H4 (cell line): Measurements from ENCODE around the gene CHN1. TPM values are rescaled to one million over a fixed set of nuclear protein-coding genes. Genes with fewer than 3 reads are reported as not detected.

Experiments
- DNase-seq: peaks from one replicate; pipeline ENCODE4 v3.0.0-alpha.2; 2015; ENCODE audit warnings: low spot score
- total RNA-seq: library from RNA; depleted of rRNA; stranded (reverse); fragments of >200 nt; shearing (Covaris generic); gene quantifications from 2 replicates; pipeline ENCODE4 v1.2.3, GENCODE V29; 2014

CHN1 gene
- total RNA-seq, 1 experiment from 2014 or later = 18.5 TPM

- no peak for DNase-seq
Observed at GRCh38 chr2:174827371-174828369, 177.5 kb downstream of the CHN1 start.

DNA sequence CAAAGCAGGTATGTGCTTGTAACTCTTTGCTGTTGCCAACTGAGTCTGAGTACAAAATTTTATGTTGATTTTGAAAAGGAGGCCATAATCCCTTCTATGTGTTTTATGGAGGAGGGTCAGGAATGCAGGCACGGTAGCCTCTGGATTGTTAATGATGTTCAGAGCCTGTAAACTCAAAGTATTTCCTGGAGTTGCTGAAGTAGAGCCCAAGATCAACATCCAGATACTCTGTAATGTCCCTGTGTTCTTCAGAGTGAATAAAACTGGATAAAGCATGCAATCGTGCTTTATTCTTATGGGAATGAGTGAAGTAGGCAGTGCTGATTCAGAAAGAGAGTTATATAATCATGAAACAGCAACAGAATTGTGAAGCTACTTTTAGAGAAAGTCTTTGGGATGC lies 179.1 kb downstream of the CHN1 start:
- DNase-seq = no peak

- no peak for DNase-seq
Observed at GRCh38 chr2:174824068-174824467, 181.1 kb downstream of the CHN1 start.

- DNase-seq = no peak
Observed at GRCh38 chr2:174821628-174822027, 183.6 kb downstream of the CHN1 start.

- DNase-seq = no peak
Observed at GRCh38 chr2:174820361-174820760, 184.8 kb downstream of the CHN1 start.

GRCh38 chr2:174815526-174815925 lies 189.7 kb downstream of the CHN1 start:
- no peak for DNase-seq

DNA sequence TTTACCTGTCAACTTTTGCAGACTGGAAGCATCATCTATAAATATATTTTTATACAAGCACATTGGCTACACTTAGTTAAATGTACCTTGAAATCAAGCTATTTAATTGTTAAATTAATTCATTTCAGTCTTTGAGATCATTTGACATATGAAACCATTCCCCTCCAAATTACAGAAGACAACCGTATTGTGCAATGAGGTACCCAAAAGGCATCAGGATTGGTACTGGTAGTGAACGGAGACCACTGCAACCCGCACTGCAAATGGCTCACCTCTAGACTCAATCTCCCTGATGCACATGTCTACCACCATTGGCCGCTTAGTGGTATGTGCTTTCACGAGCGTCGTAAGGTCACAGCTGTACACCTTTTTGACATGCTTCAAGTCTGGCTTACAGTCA lies 193.1 kb downstream of the CHN1 start:
- DNase-seq = no peak

GRCh38 chr2:174807931-174808330 lies 197.2 kb downstream of the CHN1 start:
- no peak for DNase-seq

- no peak for DNase-seq
Observed at GRCh38 chr2:174805803-174806202, 199.4 kb downstream of the CHN1 start.

DNA sequence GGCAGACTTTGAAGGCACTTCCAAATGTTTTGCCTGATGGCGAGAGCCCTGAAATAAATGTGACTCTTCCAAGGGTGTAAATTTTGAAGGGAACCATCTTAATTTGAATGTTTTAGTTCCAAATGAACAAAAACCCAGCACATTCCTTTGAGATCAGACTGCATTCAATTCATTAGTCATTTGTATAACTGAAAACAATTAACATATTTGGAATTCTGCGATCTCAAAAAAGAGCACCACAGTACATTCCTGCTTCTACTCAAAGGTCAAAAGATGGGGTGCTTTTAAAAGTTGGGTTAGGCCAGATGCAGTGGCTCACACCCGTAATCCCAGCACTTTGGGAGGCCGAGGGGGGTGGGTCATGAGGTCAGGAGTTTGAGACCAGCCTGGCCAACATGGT lies 202.7 kb downstream of the CHN1 start:
- no peak for DNase-seq

DNA sequence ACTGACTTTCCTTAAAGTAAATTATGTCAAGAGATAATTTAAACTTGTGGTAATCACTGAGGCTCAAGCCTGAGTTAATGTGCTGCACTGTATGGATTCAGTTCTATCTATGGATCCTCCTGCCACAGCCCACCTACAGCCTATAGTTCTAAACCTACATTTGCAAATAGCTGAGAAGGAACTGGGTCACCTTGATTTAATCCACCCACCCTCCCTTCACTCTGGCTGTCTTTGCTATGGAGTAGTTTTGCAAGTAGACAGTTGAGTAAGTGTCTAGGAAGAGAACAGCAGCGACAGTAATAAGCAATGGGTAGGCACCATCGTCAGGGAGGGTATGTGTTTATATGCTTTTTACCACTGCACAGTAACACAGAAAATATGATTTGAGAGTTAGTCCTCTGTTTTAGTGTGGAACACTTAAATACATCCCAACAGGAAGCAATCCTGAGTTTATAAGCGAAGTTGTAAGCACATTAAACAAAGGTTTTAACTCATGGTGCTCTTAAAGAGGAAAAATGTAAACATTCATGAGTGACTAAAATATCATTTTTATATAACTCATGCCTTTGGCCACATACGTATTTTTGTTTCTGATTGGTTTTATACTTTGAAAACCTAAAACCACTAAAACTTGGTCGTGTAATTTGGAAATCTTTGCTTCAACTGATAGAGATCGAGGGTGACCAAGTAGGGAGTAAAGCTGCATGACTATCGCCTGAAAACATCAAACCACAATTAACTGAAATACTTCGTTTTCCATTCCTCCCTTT lies 204.6 kb downstream of the CHN1 start:
- no peak for DNase-seq

DNA sequence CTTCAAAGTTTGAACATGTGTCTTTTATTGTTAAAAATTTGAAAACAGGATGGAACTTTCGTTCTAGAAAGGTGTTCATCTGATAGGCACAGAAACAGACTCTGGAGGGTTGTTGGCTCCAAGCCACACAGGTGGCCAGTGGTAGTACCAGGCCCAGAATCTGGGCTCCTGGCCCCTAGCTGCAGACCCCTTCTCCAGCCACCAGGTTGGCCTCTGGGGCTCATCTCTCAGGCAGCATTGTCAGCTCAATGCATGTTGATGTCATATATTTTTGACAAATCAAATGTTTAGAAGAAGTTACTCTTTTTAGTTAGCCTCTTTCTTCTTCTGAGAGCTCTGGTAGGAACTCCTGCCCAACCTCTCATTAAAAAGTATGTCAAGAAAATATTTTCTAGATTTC lies 206.4 kb downstream of the CHN1 start:
- DNase-seq = no peak

DNA sequence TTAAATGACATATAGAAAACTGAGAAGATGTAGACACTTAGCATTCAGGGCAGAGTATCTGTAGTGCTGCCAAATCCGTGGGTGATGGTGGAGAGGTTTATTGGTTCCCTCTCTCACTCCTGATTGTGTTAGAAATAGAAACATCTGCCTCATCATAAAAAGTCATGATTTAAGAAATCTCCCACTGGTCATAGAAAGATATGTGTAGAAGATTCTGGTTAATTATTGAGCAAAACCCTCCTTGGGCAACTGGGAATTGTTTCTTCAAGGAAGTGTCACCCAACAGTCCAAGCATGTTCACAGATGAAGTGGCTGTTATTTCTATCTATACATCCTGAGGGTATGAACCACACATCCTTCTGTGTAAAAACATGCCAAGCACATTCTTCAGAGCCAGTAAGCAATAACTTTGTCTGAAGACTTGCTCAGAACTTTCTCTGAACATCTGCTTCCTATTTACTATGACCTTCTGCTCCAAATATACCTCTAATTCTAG lies 207.4 kb downstream of the CHN1 start:
- no peak for DNase-seq

DNA sequence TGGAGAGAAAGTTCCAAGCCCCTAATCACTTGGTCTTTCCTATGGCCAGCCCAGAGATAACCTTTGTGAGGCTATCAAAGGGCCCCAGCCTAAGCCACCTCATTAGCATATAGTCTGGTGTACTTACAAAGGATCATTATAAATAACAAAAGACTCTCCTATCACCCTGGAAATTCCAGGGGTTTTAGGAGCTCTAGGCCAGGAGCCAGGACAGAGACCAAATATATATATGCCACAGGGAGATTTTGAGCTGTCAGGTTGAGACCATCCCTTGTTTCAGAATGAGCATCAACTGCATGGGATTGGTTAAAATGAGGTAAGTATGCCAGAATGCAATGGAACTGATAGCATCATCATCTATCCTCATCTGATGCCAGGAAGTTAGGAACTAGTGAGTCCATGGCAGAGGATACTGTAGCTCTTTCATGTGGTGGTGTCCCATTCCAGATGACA lies 208.8 kb downstream of the CHN1 start:
- no peak for DNase-seq

DNA sequence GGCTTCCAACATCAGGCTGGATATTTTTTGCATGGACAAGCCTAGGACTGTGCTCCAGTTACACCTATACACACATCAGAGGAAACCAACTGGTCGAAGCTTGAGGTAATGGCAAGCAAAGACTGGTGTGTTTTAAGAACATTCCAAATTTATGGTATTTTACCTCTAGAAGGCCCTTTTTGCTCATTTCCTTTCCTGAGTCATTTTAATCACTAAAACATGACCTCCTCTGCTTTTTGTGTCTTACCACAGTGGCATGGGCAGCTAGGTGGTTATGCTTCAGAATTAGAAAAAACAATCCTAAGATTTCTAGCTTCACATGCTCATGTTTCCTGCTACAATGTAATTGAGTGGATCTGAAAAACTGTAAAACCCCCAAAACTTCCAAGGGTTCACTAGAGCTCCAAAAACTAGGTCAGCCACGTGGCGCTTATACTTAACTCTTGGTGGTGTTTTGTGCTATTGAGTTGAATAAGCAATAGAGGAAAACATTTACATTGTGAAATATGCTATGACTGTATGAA lies 210.3 kb downstream of the CHN1 start:
- no peak for DNase-seq

GRCh38 chr2:174792309-174793025 lies 212.7 kb downstream of the CHN1 start:
- DNase-seq = no peak

DNA sequence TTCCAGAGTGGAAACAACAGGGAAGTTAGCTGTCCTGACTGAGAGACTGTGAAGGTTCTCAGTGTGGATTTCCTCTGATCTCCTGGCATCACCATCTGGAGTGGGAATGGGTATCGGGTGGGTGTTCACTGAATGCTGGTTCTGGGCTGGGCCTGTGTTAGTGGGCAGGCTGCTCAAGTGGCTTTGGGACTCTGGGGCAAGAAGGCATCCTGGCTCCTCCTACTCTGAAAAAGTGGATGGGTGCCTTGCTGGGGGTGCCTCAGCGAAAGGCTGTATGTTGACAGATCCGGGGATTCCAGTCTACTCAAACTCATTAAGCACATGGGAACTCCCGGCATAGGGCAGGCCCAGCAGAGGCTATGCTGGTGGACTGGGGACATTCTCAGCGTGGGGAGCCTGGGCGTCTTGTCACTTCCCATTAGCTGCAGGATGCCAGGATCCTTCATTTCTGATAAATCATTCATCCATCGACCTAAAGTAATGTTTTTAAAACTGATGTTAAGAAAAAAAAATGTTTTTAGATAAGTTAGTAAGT lies 213.4 kb downstream of the CHN1 start:
- DNase-seq = no peak

DNA sequence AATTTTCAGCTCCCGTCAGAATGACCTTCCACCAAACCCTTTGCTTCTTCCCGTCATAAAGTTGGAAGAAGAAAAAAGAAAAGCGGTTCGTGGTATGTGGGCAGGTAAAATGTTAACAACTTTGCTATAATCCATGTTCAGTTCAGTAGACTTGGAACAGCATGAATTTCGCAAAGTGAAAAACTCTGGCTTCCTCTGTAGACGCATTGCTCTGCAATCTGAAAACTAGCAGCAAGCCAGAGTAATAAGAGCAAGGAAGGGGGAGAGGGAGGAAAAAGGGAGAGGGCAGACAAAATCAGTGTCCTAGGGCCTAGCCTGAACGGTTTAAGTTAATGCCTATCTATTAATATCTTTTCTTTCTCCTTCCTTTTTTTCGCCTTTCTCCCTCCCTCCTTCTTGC lies 214.2 kb downstream of the CHN1 start:
- no peak for DNase-seq

DNA sequence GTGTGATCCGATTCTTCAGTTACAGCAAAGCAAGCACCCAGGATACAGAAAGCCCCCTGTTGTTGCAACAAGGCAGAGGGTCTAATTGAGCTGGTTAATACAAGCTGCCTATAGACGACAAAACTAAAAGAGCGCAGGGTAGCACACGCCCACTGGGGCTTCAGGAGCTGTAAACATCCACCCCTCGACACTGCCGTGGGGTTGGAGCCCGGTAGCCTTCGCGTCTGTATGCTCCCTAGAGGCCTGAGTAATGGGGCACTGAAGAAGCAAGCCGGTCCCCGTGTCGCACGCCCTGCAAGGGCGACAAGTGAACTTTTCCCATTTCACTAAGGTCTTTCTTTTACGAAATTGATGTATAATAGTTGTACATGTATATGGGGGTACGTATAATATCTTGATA lies 216.2 kb downstream of the CHN1 start:
- no peak for DNase-seq

GRCh38 chr2:174788291-174788929 lies 216.8 kb downstream of the CHN1 start:
- DNase-seq = peak; percentile 76
